Right lung (tissue), 5 donors: ENCODE data around the gene EPYC. TPM values are rescaled to one million over a fixed set of nuclear protein-coding genes. Genes with fewer than 3 reads are reported as not detected.
"Not testable (repeated sequence)": the region's sequence is repeated elsewhere in the genome, so short reads cannot be mapped to it uniquely, and the experiment has no call there.

Experiments
- DNase-seq, 2 donors: peaks; one replicate each; pipeline ENCODE4 v3.0.0-alpha.2; 2013
- polyA plus RNA-seq, 5 donors: library from polyadenylated mRNA; unstranded; fragments of 120-200 nt; gene quantifications; one replicate each; pipeline versions ENCODE4 v1.2.1 to v1.2.3, GENCODE V29; 2013; ENCODE audit warnings: inconsistent platforms in 1 of 5, low replicate concordance in 1 of 5; ENCODE audit not compliant: insufficient read length in 5 of 5, insufficient read depth in 1 of 5

The EPYC gene
- polyA plus RNA-seq, 5 donors = 0.12 to 0.28 TPM; not detected in 3

GRCh38 chr12:90991952-90992465 lies 12.8 kb downstream of the EPYC start:
- DNase-seq = no peak

GRCh38 chr12:90990611-90991010 lies 14.2 kb downstream of the EPYC start:
- DNase-seq = no peak

DNA sequence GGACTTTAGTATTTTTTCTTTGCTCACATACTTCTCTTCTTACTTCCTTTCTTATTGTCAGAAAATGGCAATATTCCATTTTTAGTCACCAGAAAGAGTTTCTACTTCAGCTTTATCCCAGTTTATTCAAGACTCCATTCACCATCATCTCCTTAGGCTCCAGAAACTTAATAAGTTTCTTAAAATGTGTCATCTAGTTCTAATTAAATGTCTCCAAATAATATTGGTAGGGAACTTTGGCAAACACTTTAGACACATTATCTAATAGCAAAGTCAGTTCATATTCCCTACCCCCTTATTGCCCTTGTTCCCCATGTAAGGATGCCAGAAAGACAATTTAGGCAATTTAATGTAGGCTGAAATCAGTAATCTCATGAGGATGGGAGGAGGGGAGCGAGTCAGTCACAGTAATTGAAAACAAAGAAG lies 15.1 kb downstream of the EPYC start:
- no peak for DNase-seq

DNA sequence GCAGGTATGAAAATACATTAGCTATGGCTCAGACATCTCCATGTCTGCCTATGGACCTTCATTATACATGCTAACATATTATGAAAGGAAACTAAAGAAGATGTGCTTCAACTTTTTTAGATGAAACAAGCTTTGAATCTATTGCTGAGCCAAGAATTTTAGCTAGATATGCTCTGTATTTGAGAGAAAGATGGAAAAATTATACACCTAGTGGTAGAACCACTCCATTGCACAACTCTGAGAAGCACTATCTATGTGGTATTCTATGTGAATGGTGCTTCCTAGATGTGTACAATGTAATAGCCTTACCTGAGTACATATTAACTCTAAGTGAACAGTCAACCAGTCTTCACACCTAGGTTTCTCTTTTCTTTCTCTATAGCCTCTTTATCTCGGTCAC lies 17.3 kb downstream of the EPYC start:
- DNase-seq = no peak

DNA sequence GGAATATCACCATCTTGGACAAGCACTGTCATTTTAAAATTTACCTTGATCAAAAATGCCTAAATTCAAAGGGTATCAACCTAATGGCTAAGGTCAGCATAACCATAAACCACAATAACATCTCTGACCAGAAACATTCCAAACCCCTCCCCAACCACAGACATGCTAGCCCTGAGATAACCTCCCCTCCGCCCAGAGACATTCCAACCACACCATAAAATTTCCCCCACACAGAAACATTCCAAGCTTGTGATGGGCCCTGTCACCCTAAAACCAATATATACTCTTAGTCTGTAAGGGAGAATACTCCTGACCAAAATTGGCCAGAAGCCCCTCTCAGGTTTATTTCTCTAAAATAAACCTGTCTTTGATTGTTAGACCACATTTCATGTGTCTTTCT lies 17.7 kb downstream of the EPYC start:
- DNase-seq = no peak

DNA sequence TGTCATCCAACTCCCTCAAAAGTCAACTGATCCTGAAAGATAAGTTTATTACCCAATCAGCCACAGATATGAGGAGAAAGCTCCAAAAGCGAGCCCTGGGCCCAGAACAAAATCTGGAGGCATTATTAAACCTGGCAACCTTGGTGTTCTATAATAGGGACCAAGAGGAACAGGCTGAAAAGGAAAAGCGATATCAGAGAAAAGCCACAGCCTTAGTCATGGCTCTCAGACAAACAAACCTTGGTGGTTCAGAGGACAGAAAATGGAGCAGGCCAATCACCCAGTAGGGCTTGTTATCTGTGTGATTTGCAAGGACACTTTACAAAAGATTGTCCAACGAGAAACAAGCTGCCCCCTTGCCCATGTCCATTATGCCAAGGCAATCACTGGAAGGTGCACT lies 19.4 kb downstream of the EPYC start:
- DNase-seq = not testable (repeated sequence)

DNA sequence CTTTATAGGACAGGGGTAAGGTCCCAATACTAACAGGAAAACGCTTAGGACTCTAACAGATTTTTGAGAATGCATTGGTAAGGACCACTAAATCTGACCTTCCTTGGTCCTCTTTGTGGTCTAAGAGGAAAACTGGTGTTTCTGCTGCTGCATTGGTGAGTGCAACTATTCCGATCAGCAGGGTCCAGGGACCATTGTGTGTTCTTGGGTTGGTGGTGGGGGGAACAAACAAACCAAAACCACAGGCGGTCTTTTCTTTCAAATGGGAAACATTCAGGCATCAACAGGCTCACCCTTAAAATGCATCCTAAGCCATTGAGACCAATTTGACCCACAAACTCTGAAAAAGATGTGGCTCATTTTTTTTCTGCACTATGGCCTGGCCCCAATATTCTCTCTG lies 20.7 kb downstream of the EPYC start:
- DNase-seq = no peak

DNA sequence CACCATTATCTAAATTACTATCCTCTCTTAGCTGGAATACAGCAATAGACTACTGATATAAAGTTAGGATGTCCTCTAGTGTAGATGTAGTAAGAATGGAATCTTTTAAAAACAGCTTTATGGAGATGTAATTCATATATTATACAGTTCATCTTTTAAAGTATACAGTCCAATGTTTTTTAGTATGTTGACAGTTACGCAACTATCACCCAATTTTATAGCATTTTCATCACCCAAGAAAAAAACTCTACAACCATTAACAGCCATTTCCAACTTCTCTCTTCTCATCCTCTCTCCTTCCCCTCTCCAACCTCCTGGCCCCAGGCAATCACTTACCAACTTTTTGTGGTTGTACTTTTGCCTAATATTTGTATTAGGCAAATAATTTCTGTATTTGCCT lies 22.6 kb downstream of the EPYC start:
- no peak for DNase-seq

DNA sequence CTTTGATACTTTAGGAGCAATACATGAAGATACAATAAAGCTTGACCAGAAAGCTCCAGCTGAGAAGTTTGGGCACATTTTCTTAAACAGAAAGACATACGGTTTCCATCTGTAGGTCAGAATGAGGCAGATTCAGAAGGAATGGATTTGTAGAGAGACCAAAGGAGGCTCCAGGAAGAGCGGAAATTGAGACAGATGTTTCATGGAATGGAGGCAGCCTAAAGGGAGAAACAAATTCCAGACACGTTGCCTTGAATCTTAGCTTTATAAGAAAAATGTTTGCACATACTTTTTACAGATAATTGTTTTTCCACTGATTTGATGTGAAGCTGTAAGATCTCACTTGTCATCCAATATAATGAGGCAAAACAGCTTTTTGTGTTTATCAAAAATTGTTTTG lies 24.8 kb downstream of the EPYC start:
- DNase-seq = peak; percentile 83 to 90

GRCh38 chr12:90979019-90979418 lies 25.8 kb downstream of the EPYC start:
- DNase-seq = no peak

- peak in 1 of 2 donors; percentile 65 for DNase-seq
These were observed 26.5 kb downstream of the EPYC start for GRCh38 chr12:90978117-90978770.

- DNase-seq = no peak
These were observed 27.5 kb downstream of the EPYC start for GRCh38 chr12:90977224-90977623.

- no peak for DNase-seq
These were observed 30.5 kb downstream of the EPYC start for GRCh38 chr12:90974286-90974685.

GRCh38 chr12:90972226-90972625 lies 32.5 kb downstream of the EPYC start:
- DNase-seq = no peak

DNA sequence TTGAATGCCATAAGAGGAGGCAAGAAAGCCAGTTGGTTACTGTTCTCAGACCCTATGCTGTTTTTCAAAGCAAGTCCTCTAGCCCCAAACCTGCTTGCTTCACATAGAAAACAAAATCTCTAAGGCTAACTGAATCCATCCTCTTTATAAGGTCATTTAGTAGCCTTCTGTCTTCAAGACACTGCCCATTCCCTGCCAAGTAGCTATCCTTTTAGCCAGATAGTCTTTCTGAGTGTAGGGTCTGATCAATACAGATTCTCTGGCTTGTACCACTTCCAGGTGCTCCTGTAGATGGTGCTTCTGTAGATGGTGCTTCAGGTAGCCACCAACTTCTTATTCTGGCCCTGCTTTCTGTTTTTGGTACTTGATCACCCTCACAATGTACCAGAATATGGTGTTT lies 33.9 kb downstream of the EPYC start:
- no peak for DNase-seq

- DNase-seq = no peak
These were observed 34.3 kb downstream of the EPYC start for GRCh38 chr12:90970471-90970870.

- no peak for DNase-seq
These were observed 34.9 kb downstream of the EPYC start for GRCh38 chr12:90969851-90970250.

DNA sequence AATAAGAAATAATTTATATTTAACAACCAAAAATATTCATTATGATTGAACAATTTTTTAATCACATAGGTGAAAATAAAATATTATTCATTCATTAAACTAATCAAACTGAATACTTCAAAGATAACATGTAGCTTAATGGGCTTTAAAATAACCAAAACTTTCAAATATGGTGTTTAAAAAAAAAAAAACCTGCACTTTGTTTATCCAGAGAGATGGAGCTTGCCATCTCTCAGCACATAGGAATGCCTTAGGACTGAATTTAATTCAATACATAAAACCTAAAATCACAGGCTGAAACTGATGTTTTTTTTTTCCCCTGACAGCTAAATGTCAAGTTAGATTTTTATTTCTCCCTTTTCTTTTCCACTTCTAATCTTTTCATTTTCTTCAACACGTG lies 35.4 kb downstream of the EPYC start:
- DNase-seq = no peak

DNA sequence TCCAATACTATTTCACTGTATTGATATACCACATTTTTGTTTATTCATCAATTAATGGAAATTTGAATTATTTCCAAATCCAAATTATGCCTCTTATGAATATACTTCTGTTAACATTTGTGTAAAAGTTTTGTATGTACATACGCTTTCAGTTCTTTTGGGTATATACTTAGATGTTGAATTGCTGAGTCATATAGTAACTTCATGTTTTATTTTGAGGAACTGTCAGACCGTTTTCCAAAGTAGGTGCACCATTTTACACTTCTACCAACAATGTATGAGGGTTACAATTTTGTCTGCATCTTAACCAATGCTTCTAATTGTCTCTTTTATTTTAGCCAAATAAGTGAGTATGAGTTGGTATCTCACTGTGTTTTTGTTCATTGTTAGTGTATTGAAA lies 39.6 kb downstream of the EPYC start:
- no peak for DNase-seq

DNA sequence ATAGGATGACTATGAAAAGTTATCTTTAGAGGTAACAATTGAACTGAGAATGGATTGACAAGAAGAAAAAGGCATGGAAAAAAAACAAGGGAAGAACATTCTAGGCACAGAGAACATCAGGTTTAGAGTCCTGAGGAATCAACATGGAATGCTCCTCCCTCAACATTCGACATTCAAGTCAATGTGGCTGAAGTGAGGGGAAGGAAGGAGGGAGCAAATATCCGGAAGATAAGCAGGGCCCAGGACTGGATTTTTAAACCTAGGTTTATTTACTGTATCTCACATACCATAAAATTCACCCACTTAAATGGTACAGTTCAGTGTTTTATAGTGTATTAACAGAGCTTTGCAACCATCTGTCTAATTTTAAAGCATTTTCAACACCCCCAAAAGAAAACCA lies 40.2 kb downstream of the EPYC start:
- DNase-seq = no peak

- no peak for DNase-seq
These were observed 40.8 kb downstream of the EPYC start for GRCh38 chr12:90963946-90964345.

GRCh38 chr12:90961154-90961553 lies 43.6 kb downstream of the EPYC start:
- DNase-seq = no peak

GRCh38 chr12:90959538-90960139 lies 45.1 kb downstream of the EPYC start:
- peak in 1 of 2 donors; percentile 59 for DNase-seq

DNA sequence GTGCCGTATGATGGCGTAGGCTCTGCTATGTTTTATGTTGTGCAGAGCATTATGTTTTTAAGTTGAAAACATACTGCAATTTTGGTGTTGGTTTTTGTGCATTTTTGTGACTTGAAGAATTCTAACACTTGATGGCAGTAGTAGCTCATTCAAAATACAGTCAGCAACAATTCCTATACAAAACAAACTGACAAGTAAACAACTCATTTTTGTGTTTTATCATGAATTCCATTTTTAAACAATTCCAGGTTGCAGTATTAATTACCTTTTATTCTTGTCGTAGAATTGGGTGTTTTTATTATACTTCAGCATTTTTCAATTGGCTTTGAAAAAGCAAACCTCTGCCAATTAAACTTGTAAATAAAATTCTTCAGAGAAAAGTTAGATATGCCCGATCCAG lies 45.7 kb downstream of the EPYC start:
- no peak for DNase-seq
